GM12892 (cell line): ENCODE measurements around the gene STAC2.

Source experiments
- POLR2A ChIP-seq: IDR thresholded peaks from 2 replicates; pipeline ENCODE4 v1.6.1; 2011; ENCODE audit warnings: low read depth, low read length, control low read depth
- POLR2AphosphoS5 ChIP-seq: IDR thresholded peaks from 2 replicates; pipeline ENCODE4 v1.6.1; 2011; ENCODE audit warnings: low read depth, low read length, control low read depth
- TAF1 ChIP-seq: IDR thresholded peaks from 2 replicates; pipeline ENCODE4 v1.6.1; 2011; ENCODE audit warnings: low read depth, mild to moderate bottlenecking, control low read depth, low read length, borderline replicate concordance

DNA sequence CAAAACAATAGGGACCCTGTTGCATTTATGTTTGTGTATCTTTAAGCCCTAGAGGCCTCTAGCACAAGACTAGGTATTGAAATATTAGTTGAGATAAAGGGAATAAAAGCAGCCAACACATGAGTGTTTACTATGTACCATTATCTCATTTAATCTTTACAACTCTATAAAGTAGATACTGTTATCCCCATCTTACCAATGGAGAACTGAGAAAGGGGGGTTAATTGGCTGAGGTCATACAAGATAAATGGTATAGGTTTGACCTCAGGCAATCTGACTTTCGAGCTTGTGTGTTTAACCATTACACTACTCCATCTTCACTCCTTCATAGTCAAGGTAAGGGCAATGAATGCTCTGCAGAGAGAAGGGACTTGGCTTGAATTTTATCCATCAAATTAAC is 26.3 kb upstream of the STAC2 start:
- no peak for TF ChIP-seq POLR2A
- no peak for TF ChIP-seq POLR2AphosphoS5
- no peak for TF ChIP-seq TAF1
